Thoracic aorta (tissue), 2 donors: ENCODE measurements around the gene SSBP1. TPM values are rescaled to one million over a fixed set of nuclear protein-coding genes. Genes with fewer than 3 reads are reported as not detected.

Experiments used
- ATAC-seq: fragments of 150-250 bp; one replicate; pipeline ENCODE4 v1.8.0; 2017; ENCODE audit warnings: low read depth; ENCODE audit not compliant: insufficient number of reproducible peaks, low FRiP score
- DNase-seq: peaks from one replicate; pipeline ENCODE4 v3.0.0-alpha.2; 2020; ENCODE audit warnings: low spot score
- H3K27ac ChIP-seq, 2 donors: fragments of 200-600 bp; sonication (generic); 1 replicate in 1 of 2; 2 replicates in 1 of 2; pipeline ENCODE4 v1.5.1; 2016; ENCODE audit warnings: mild to moderate bottlenecking in 2 of 2, moderate library complexity in 2 of 2
- H3K27me3 ChIP-seq: fragments of 200-600 bp; sonication (generic); replicated peaks from 2 replicates; pipeline ENCODE4 v1.6.0; 2016; ENCODE audit warnings: mild to moderate bottlenecking; ENCODE audit not compliant: insufficient read depth
- H3K36me3 ChIP-seq: fragments of 200-600 bp; sonication (generic); one replicate; pipeline ENCODE4 v1.5.1; 2016
- H3K4me1 ChIP-seq, 2 donors: fragments of 200-600 bp; sonication (generic); 1 replicate in 1 of 2; 2 replicates in 1 of 2; pipeline versions ENCODE4 v1.5.1 to v1.6.0; 2016; ENCODE audit warnings: low read depth in 2 of 2, mild to moderate bottlenecking in 1 of 2; ENCODE audit not compliant: control insufficient read depth in 1 of 2
- H3K4me3 ChIP-seq: fragments of 200-600 bp; sonication (generic); 2 replicates; pipeline ENCODE4 v1.5.1; 2016; ENCODE audit warnings: mild to moderate bottlenecking
- H3K9me3 ChIP-seq: fragments of 200-600 bp; sonication (generic); 2 replicates; pipeline ENCODE4 v1.5.1; 2016
- CTCF ChIP-seq: fragments of 200-600 bp; sonication (generic); IDR thresholded peaks from one replicate; pipeline ENCODE4 v1.5.1; 2019; ENCODE audit warnings: antibody characterized with exemption
- total RNA-seq, 2 donors: library from RNA; depleted of rRNA; stranded (reverse); fragments of >200 nt; gene quantifications; one replicate each; pipeline versions ENCODE4 v1.1.0 to v1.2.3, GENCODE V29; 2016

The SSBP1 gene
- total RNA-seq, 2 donors from 2014 or later, result 50.8 to 157 TPM

GRCh38 chr7:141715018-141715417 lies 23.1 kb upstream of the SSBP1 start:
- no peak for ATAC-seq
- H3K27ac ChIP-seq, result no peak overlapping the region
- TF ChIP-seq CTCF, result no peak

GRCh38 chr7:141715794-141716689 lies 22.1 kb upstream of the SSBP1 start:
- ATAC-seq (no peak), DNase-seq (no peak)
- Histone ChIP-seq H3K4me1 (no peaks in the 10 kb centered on the region), H3K27ac (no peak overlapping the region), H3K27me3 (no peaks in the 10 kb centered on the region), H3K4me3 (no peak overlapping the region), H3K9me3 (no peaks in the 10 kb centered on the region), H3K36me3 (no peaks in the 10 kb centered on the region)
- no peak for TF ChIP-seq CTCF

More at GRCh38 chr7:141715018-141715417, 23.1 kb upstream of the SSBP1 start:
- H3K4me1 ChIP-seq, result no peaks in the 10 kb centered on the region
- DNase-seq, result no peak
- no peaks in the 10 kb centered on the region for H3K36me3 ChIP-seq
- H3K27me3 ChIP-seq, result no peaks in the 10 kb centered on the region
- H3K4me3 ChIP-seq, result no peak overlapping the region
- no peaks in the 10 kb centered on the region for H3K9me3 ChIP-seq

- no peaks in the 10 kb centered on the region for H3K36me3 ChIP-seq
- H3K4me1 ChIP-seq, result no peaks in the 10 kb centered on the region
- H3K27me3 ChIP-seq, result no peaks in the 10 kb centered on the region
- no peak for DNase-seq
- H3K9me3 ChIP-seq, result no peaks in the 10 kb centered on the region
- ATAC-seq, result no peak
- H3K27ac ChIP-seq, result no peak overlapping the region
- TF ChIP-seq CTCF, result no peak
- no peak overlapping the region for H3K4me3 ChIP-seq
Measured at GRCh38 chr7:141717450-141717849, 20.7 kb upstream of the SSBP1 start.

- no peaks in the 10 kb centered on the region for H3K4me1 ChIP-seq
- H3K4me3 ChIP-seq, result no peak overlapping the region
- ATAC-seq (no peak), DNase-seq (no peak)
- no peaks in the 10 kb centered on the region for H3K9me3 ChIP-seq
- no peaks in the 10 kb centered on the region for H3K36me3 ChIP-seq
- no peak for TF ChIP-seq CTCF
- H3K27me3 ChIP-seq, result no peaks in the 10 kb centered on the region
- H3K27ac ChIP-seq, result no peak overlapping the region
Measured at GRCh38 chr7:141722529-141722928, 15.6 kb upstream of the SSBP1 start.

- Histone ChIP-seq H3K36me3 (no peaks in the 10 kb centered on the region), H3K27me3 (no peaks in the 10 kb centered on the region), H3K4me1 (no peaks in the 10 kb centered on the region), H3K27ac (no peak overlapping the region), H3K4me3 (no peak overlapping the region), H3K9me3 (no peaks in the 10 kb centered on the region)
- TF ChIP-seq CTCF, result no peak
- ATAC-seq, result no peak
- DNase-seq, result no peak
Measured at GRCh38 chr7:141729020-141729419, 9.1 kb upstream of the SSBP1 start.
